Measurements from ENCODE around the gene GNAO1. TPM values are rescaled to one million over a fixed set of nuclear protein-coding genes. Genes with fewer than 3 reads are reported as not detected.
A peak's percentile ranks its signal among the peaks of the same experiment; 100 is the strongest.

GNAO1 gene
- total and polyA plus RNA-seq, 2 of the 13 experiments (the other 11 are each of a cell fraction or from before 2014, with no cell fraction given), result not detected

GRCh38 chr16:56332464-56333079 lies 141.3 kb downstream of the GNAO1 start (continued):
- TF ChIP-seq ZNF318 (CRISPR knock-in tag; IDR thresholded peaks at IDR 0.05) (peak; percentile 54; the same call in 1 of the 2 replicates), ZBTB20 (CRISPR knock-in tag; IDR thresholded peaks at IDR 0.05; ENCODE audit: borderline replicate concordance, low read depth) (peak; percentile 73; the same call in 1 of the 2 replicates), TEAD3 (CRISPR knock-in tag; optimal IDR thresholded peaks at IDR 0.05; ENCODE audit: borderline replicate concordance) (peak; percentile 72), ERF (CRISPR knock-in tag; IDR thresholded peaks at IDR 0.05) (peak; percentile 49; the same call in 1 of the 2 replicates), FOXA3 (CRISPR knock-in tag; IDR thresholded peaks at IDR 0.05) (peak; percentile 40; the same call in 1 of the 2 replicates), ZNF530 (CRISPR knock-in tag; IDR thresholded peaks at IDR 0.05; ENCODE audit: low read depth) (no peak), NR2C2 (CRISPR knock-in tag; IDR thresholded peaks at IDR 0.05; ENCODE audit: borderline replicate concordance) (peak; percentile 45; the same call in 1 of the 2 replicates), SRY (CRISPR knock-in tag; IDR thresholded peaks at IDR 0.05) (peak; percentile 58; the same call in 1 of the 2 replicates), MYNN (CRISPR knock-in tag; IDR thresholded peaks at IDR 0.05; ENCODE audit: low read depth) (no peak), ZBTB34 (CRISPR knock-in tag; IDR thresholded peaks at IDR 0.05) (no peak), ATF7 (IDR thresholded peaks at IDR 0.05) (no peak), ATF7 (CRISPR knock-in tag; IDR thresholded peaks at IDR 0.05) (no peak), ATF6 (CRISPR knock-in tag; conservative IDR thresholded peaks at IDR 0.05) (no peak), ZNF446 (CRISPR knock-in tag; IDR thresholded peaks at IDR 0.05) (no peak), CTCF (CRISPR knock-in tag; IDR thresholded peaks at IDR 0.05) (peak; percentile 99)

Data from HepG2 (cell line).